Tibial nerve (tissue), 3 donors: Measurements from ENCODE around the gene DOC2B.

Source experiments
- POLR2A ChIP-seq, 2 donors: fragments of 450-650 bp; IDR thresholded peaks; one replicate each; pipeline ENCODE4 v1.6.1; 2017; ENCODE audit warnings: antibody characterized with exemption in 2 of 2, mild to moderate bottlenecking in 2 of 2, moderate library complexity in 2 of 2
- TF ChIP-seq, protein P1 (sequence below), 5 experiments: fragments of 200-600 bp in 3 of 5; fragments of 450-650 bp in 2 of 5; sonication (generic) in 3 of 5; IDR thresholded peaks; one replicate each; pipeline ENCODE4 v1.5.1; 2016 to 2019; ENCODE audit warnings: antibody characterized with exemption in 5 of 5, mild to moderate bottlenecking in 3 of 5, moderate library complexity in 2 of 5

DNA sequence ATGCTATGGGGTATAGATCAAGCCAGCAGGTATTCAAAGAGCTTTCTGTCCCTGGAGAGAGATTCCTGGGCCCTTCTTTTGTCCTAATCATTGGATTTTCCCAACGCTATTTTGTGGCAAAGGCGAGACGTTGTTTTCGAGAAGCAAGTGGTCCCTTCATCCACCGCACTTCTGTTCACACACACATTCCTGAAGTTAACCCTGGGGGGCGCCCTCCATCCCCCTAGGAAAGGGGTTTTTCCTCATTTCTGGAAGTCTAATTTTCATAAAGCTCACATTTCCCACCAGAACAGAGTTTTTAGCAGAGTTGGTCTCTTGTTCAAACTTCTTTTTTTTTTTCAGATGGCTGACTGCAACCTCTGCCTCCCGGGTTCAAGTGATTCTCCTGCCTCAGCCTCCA lies 32.2 kb downstream of the DOC2B start:
- TF ChIP-seq, protein P1, sequence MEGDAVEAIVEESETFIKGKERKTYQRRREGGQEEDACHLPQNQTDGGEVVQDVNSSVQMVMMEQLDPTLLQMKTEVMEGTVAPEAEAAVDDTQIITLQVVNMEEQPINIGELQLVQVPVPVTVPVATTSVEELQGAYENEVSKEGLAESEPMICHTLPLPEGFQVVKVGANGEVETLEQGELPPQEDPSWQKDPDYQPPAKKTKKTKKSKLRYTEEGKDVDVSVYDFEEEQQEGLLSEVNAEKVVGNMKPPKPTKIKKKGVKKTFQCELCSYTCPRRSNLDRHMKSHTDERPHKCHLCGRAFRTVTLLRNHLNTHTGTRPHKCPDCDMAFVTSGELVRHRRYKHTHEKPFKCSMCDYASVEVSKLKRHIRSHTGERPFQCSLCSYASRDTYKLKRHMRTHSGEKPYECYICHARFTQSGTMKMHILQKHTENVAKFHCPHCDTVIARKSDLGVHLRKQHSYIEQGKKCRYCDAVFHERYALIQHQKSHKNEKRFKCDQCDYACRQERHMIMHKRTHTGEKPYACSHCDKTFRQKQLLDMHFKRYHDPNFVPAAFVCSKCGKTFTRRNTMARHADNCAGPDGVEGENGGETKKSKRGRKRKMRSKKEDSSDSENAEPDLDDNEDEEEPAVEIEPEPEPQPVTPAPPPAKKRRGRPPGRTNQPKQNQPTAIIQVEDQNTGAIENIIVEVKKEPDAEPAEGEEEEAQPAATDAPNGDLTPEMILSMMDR (IDR thresholded peaks at IDR 0.05): no peak
- no peak for TF ChIP-seq POLR2A (IDR thresholded peaks at IDR 0.05)
